Prostate gland (tissue), 2 donors: Measurements from ENCODE around the gene LURAP1L. TPM values are rescaled to one million over a fixed set of nuclear protein-coding genes. Genes with fewer than 3 reads are reported as not detected.

Experiments used
- DNase-seq: peaks from one replicate; pipeline ENCODE4 v3.0.0-alpha.2; 2019; ENCODE audit warnings: low spot score
- H3K27ac ChIP-seq, 2 donors: fragments of 200-600 bp; sonication (generic); 2 replicates each; pipeline ENCODE4 v1.5.1; 2017 to 2019
- H3K27me3 ChIP-seq: fragments of 200-600 bp; sonication (generic); replicated peaks from 2 replicates; pipeline ENCODE4 v1.5.1; 2019; ENCODE audit not compliant: insufficient read depth
- H3K36me3 ChIP-seq, 2 donors: fragments of 200-600 bp; sonication (generic); 1 replicate in 1 of 2; 2 replicates in 1 of 2; pipeline versions ENCODE4 v1.5.1 to v1.8.1; 2017 to 2019
- H3K4me1 ChIP-seq: fragments of 200-600 bp; sonication (generic); replicated peaks from 2 replicates; pipeline ENCODE4 v1.5.1; 2019
- H3K4me3 ChIP-seq, 2 donors: fragments of 200-600 bp; sonication (generic); 2 replicates each; pipeline ENCODE4 v1.5.1; 2017 to 2019
- H3K9me3 ChIP-seq: fragments of 200-600 bp; sonication (generic); 2 replicates; pipeline ENCODE4 v1.5.1; 2017
- CTCF ChIP-seq, 4 experiments: fragments of 200-600 bp in 2 of 4; fragments of 450-650 bp in 2 of 4; sonication (generic) in 2 of 4; IDR thresholded peaks; 1 replicate in 3 of 4; 2 replicates in 1 of 4; pipeline ENCODE4 v1.5.1; 2016 to 2019; ENCODE audit warnings: antibody characterized with exemption in 4 of 4, mild to moderate bottlenecking in 2 of 4, moderate library complexity in 2 of 4
- POLR2A ChIP-seq: fragments of 450-650 bp; IDR thresholded peaks from one replicate; pipeline ENCODE4 v1.6.1; 2016; ENCODE audit warnings: antibody characterized with exemption, mild to moderate bottlenecking
- POLR2AphosphoS5 ChIP-seq: sonication (generic); formaldehyde crosslinking; IDR thresholded peaks from one replicate; pipeline ENCODE4 v1.6.1; 2017; ENCODE audit warnings: antibody characterized with exemption
- WGBS: methylation state at CpG from one replicate; pipeline ENCODE4 v1.1.5; 2018; 5-methylcytosine and 5-hydroxymethylcytosine counted together
- intact Hi-C: fragments of 100-400 bp; cut with DNase I; formaldehyde crosslinking; loops from one replicate; pipeline ENCODE4 v1.14.2; 2022
- total RNA-seq, 2 donors: library from RNA; depleted of rRNA; stranded (reverse); fragments of >200 nt; gene quantifications; one replicate each; pipeline ENCODE4 v1.1.0, GENCODE V29; 2016

Gene LURAP1L
- total RNA-seq, 2 donors from 2014 or later: 2.7 to 8.8 TPM

- H3K4me1 ChIP-seq: no peaks in the 10 kb centered on the region
- TF ChIP-seq POLR2A: no peak
- TF ChIP-seq POLR2AphosphoS5: no peak
- no peak for TF ChIP-seq CTCF (IDR thresholded peaks at IDR 0.05)
- H3K36me3 ChIP-seq: no peaks in the 10 kb centered on the region
- no peak overlapping the region for H3K27ac ChIP-seq
- H3K4me3 ChIP-seq: no peak overlapping the region
- 75% methylated on average over 2 of the region's 2 CpGs for WGBS
- no peaks in the 10 kb centered on the region for H3K27me3 ChIP-seq
- intact Hi-C loops: loop anchor here (10.0 kb wide), 1 partner anchor 49 kb away; no protein-coding TSS in a partner anchor
- H3K9me3 ChIP-seq: no peaks in the 10 kb centered on the region
- no peak for DNase-seq
Observed at GRCh38 chr9:12773562-12773961, 1.3 kb upstream of the LURAP1L start.

GRCh38 chr9:12775679-12776512 is 1.1 kb downstream of the LURAP1L start:
- TF ChIP-seq POLR2A (peak; percentile 39), POLR2AphosphoS5 (peak; percentile 55), CTCF (IDR thresholded peaks at IDR 0.05) (peak in 3 of 4 experiments; percentile 32 to 53 (median 45))
- Histone ChIP-seq H3K36me3 (no peaks in the 10 kb centered on the region), H3K4me3 (peak overlapping the region; percentile 58 to 63), H3K9me3 (no peaks in the 10 kb centered on the region), H3K27me3 (no peaks in the 10 kb centered on the region), H3K27ac (peak overlapping the region; percentile 78 to 79), H3K4me1 (no peaks in the 10 kb centered on the region)
- intact Hi-C loops: loop anchor here (5.0 to 10.0 kb wide), 3 partner anchors 36 to 106 kb away; no protein-coding TSS in a partner anchor
- under 1% methylated on average over 49 of the region's 50 CpGs for WGBS
- DNase-seq: peak; percentile 78

- H3K27ac ChIP-seq: peak overlapping the region; percentile 78 to 79
- H3K9me3 ChIP-seq: no peaks in the 10 kb centered on the region
- no peak for DNase-seq
- WGBS: 6% methylated on average over 8 of the region's 8 CpGs
- no peaks in the 10 kb centered on the region for H3K4me1 ChIP-seq
- no peaks in the 10 kb centered on the region for H3K36me3 ChIP-seq
- peak overlapping the region; percentile 58 to 63 for H3K4me3 ChIP-seq
- H3K27me3 ChIP-seq: no peaks in the 10 kb centered on the region
- intact Hi-C loops: loop anchor here (5.0 to 10.0 kb wide), 3 partner anchors 36 to 106 kb away; no protein-coding TSS in a partner anchor
- TF ChIP-seq CTCF (IDR thresholded peaks at IDR 0.05): no peak
- TF ChIP-seq POLR2AphosphoS5: no peak
- TF ChIP-seq POLR2A: no peak
Observed at GRCh38 chr9:12776513-12777055, 1.8 kb downstream of the LURAP1L start.

- no peaks in the 10 kb centered on the region for H3K27me3 ChIP-seq
- TF ChIP-seq POLR2AphosphoS5 (no peak), POLR2A (no peak), CTCF (IDR thresholded peaks at IDR 0.05) (no peak)
- 45% methylated on average over 7 of the region's 7 CpGs for WGBS
- intact Hi-C loops: loop anchor here (5.0 to 10.0 kb wide), 3 partner anchors 35 to 105 kb away; no protein-coding TSS in a partner anchor
- no peak overlapping the region for H3K4me3 ChIP-seq
- H3K27ac ChIP-seq: no peak overlapping the region
- no peaks in the 10 kb centered on the region for H3K4me1 ChIP-seq
- no peaks in the 10 kb centered on the region for H3K36me3 ChIP-seq
- H3K9me3 ChIP-seq: no peaks in the 10 kb centered on the region
- DNase-seq: no peak
Observed at GRCh38 chr9:12777121-12778022, 2.6 kb downstream of the LURAP1L start.
